Measurements from ENCODE around the gene RBMS3.
"Not testable (repeated sequence)": the region's sequence is repeated elsewhere in the genome, so short reads cannot be mapped to it uniquely, and the experiment has no call there.

The RBMS3 gene

GRCh38 chr3:29313981-29314726 is 33.3 kb downstream of the RBMS3 start:
- Histone ChIP-seq H3K9me3 (ENCODE audit: control insufficient read depth, insufficient read depth, low read length) (no peaks in the 10 kb centered on the region), H3K36me3 (ENCODE audit: control insufficient read depth, insufficient read depth, low read length) (no peaks in the 10 kb centered on the region), H3K9ac (ENCODE audit: low read depth, low read length) (no peak overlapping the region), H3K4me3 (ENCODE audit: low read depth, low read length) (no peak overlapping the region), H3K4me1 (ENCODE audit: control insufficient read depth, insufficient read depth, low read length) (no peaks in the 10 kb centered on the region), H3K27me3 (ENCODE audit: control insufficient read depth, insufficient read depth, low read length) (no peaks in the 10 kb centered on the region)

GRCh38 chr3:29314727-29315088 is 33.8 kb downstream of the RBMS3 start:
- Histone ChIP-seq H3K27me3 (ENCODE audit: control insufficient read depth, insufficient read depth, low read length) (no peaks in the 10 kb centered on the region), H3K36me3 (ENCODE audit: control insufficient read depth, insufficient read depth, low read length) (no peaks in the 10 kb centered on the region), H3K9ac (ENCODE audit: low read depth, low read length) (no peak overlapping the region), H3K9me3 (ENCODE audit: control insufficient read depth, insufficient read depth, low read length) (no peaks in the 10 kb centered on the region), H3K4me1 (ENCODE audit: control insufficient read depth, insufficient read depth, low read length) (no peaks in the 10 kb centered on the region), H3K4me3 (ENCODE audit: low read depth, low read length) (no peak overlapping the region)

- H3K36me3 ChIP-seq (ENCODE audit: control insufficient read depth, insufficient read depth, low read length): no peaks in the 10 kb centered on the region
- H3K27me3 ChIP-seq (ENCODE audit: control insufficient read depth, insufficient read depth, low read length): no peaks in the 10 kb centered on the region
- H3K9me3 ChIP-seq (ENCODE audit: control insufficient read depth, insufficient read depth, low read length): no peaks in the 10 kb centered on the region
- no peak overlapping the region for H3K9ac ChIP-seq (ENCODE audit: low read depth, low read length)
- no peak overlapping the region for H3K4me3 ChIP-seq (ENCODE audit: low read depth, low read length)
- no peaks in the 10 kb centered on the region for H3K4me1 ChIP-seq (ENCODE audit: control insufficient read depth, insufficient read depth, low read length)
Observed at GRCh38 chr3:29317659-29318173, 36.8 kb downstream of the RBMS3 start.

GRCh38 chr3:29318251-29318650 is 37.4 kb downstream of the RBMS3 start:
- Histone ChIP-seq H3K4me1 (ENCODE audit: control insufficient read depth, insufficient read depth, low read length) (no peaks in the 10 kb centered on the region), H3K4me3 (ENCODE audit: low read depth, low read length) (no peak overlapping the region), H3K27me3 (ENCODE audit: control insufficient read depth, insufficient read depth, low read length) (no peaks in the 10 kb centered on the region), H3K9me3 (ENCODE audit: control insufficient read depth, insufficient read depth, low read length) (no peaks in the 10 kb centered on the region), H3K36me3 (ENCODE audit: control insufficient read depth, insufficient read depth, low read length) (no peaks in the 10 kb centered on the region), H3K9ac (ENCODE audit: low read depth, low read length) (no peak overlapping the region)

- no peaks in the 10 kb centered on the region for H3K27me3 ChIP-seq (ENCODE audit: control insufficient read depth, insufficient read depth, low read length)
- H3K4me1 ChIP-seq (ENCODE audit: control insufficient read depth, insufficient read depth, low read length): peaks cover 1% of the 10 kb centered on the region
- no peak overlapping the region for H3K4me3 ChIP-seq (ENCODE audit: low read depth, low read length)
- no peaks in the 10 kb centered on the region for H3K36me3 ChIP-seq (ENCODE audit: control insufficient read depth, insufficient read depth, low read length)
- H3K9ac ChIP-seq (ENCODE audit: low read depth, low read length): no peak overlapping the region
- H3K9me3 ChIP-seq (ENCODE audit: control insufficient read depth, insufficient read depth, low read length): no peaks in the 10 kb centered on the region
Observed at GRCh38 chr3:29319262-29319661, 38.4 kb downstream of the RBMS3 start.

- H3K36me3 ChIP-seq (ENCODE audit: control insufficient read depth, insufficient read depth, low read length): no peaks in the 10 kb centered on the region
- no peaks in the 10 kb centered on the region for H3K9me3 ChIP-seq (ENCODE audit: control insufficient read depth, insufficient read depth, low read length)
- no peaks in the 10 kb centered on the region for H3K27me3 ChIP-seq (ENCODE audit: control insufficient read depth, insufficient read depth, low read length)
- H3K4me1 ChIP-seq (ENCODE audit: control insufficient read depth, insufficient read depth, low read length): peaks cover 2% of the 10 kb centered on the region
- H3K9ac ChIP-seq (ENCODE audit: low read depth, low read length): no peak overlapping the region
- H3K4me3 ChIP-seq (ENCODE audit: low read depth, low read length): no peak overlapping the region
Observed at GRCh38 chr3:29319798-29320197, 38.9 kb downstream of the RBMS3 start.

GRCh38 chr3:29322586-29322985 is 41.7 kb downstream of the RBMS3 start:
- no peaks in the 10 kb centered on the region for H3K9me3 ChIP-seq (ENCODE audit: control insufficient read depth, insufficient read depth, low read length)
- H3K36me3 ChIP-seq (ENCODE audit: control insufficient read depth, insufficient read depth, low read length): no peaks in the 10 kb centered on the region
- no peaks in the 10 kb centered on the region for H3K27me3 ChIP-seq (ENCODE audit: control insufficient read depth, insufficient read depth, low read length)
- H3K4me1 ChIP-seq (ENCODE audit: control insufficient read depth, insufficient read depth, low read length): peaks cover 2% of the 10 kb centered on the region
- no peak overlapping the region for H3K4me3 ChIP-seq (ENCODE audit: low read depth, low read length)
- no peak overlapping the region for H3K9ac ChIP-seq (ENCODE audit: low read depth, low read length)

- H3K36me3 ChIP-seq (ENCODE audit: control insufficient read depth, insufficient read depth, low read length): no peaks in the 10 kb centered on the region
- H3K4me1 ChIP-seq (ENCODE audit: control insufficient read depth, insufficient read depth, low read length): peaks cover 2% of the 10 kb centered on the region
- no peaks in the 10 kb centered on the region for H3K27me3 ChIP-seq (ENCODE audit: control insufficient read depth, insufficient read depth, low read length)
- no peaks in the 10 kb centered on the region for H3K9me3 ChIP-seq (ENCODE audit: control insufficient read depth, insufficient read depth, low read length)
- no peak overlapping the region for H3K9ac ChIP-seq (ENCODE audit: low read depth, low read length)
- H3K4me3 ChIP-seq (ENCODE audit: low read depth, low read length): no peak overlapping the region
Observed at GRCh38 chr3:29324180-29324651, 43.3 kb downstream of the RBMS3 start.

GRCh38 chr3:29326540-29326939 is 45.7 kb downstream of the RBMS3 start:
- not testable (repeated sequence) for H3K9ac ChIP-seq (ENCODE audit: low read depth, low read length); H3K36me3 ChIP-seq (ENCODE audit: control insufficient read depth, insufficient read depth, low read length); H3K4me3 ChIP-seq (ENCODE audit: low read depth, low read length); H3K4me1 ChIP-seq (ENCODE audit: control insufficient read depth, insufficient read depth, low read length); H3K27me3 ChIP-seq (ENCODE audit: control insufficient read depth, insufficient read depth, low read length); H3K9me3 ChIP-seq (ENCODE audit: control insufficient read depth, insufficient read depth, low read length)

- H3K4me1 ChIP-seq (ENCODE audit: control insufficient read depth, insufficient read depth, low read length): no peaks in the 10 kb centered on the region
- H3K9me3 ChIP-seq (ENCODE audit: control insufficient read depth, insufficient read depth, low read length): no peaks in the 10 kb centered on the region
- no peaks in the 10 kb centered on the region for H3K36me3 ChIP-seq (ENCODE audit: control insufficient read depth, insufficient read depth, low read length)
- no peaks in the 10 kb centered on the region for H3K27me3 ChIP-seq (ENCODE audit: control insufficient read depth, insufficient read depth, low read length)
- no peak overlapping the region for H3K4me3 ChIP-seq (ENCODE audit: low read depth, low read length)
- no peak overlapping the region for H3K9ac ChIP-seq (ENCODE audit: low read depth, low read length)
Observed at GRCh38 chr3:29329986-29330890, 49.4 kb downstream of the RBMS3 start.

GRCh38 chr3:29331035-29331434 is 50.2 kb downstream of the RBMS3 start:
- no peak overlapping the region for H3K9ac ChIP-seq (ENCODE audit: low read depth, low read length)
- H3K27me3 ChIP-seq (ENCODE audit: control insufficient read depth, insufficient read depth, low read length): no peaks in the 10 kb centered on the region
- H3K9me3 ChIP-seq (ENCODE audit: control insufficient read depth, insufficient read depth, low read length): no peaks in the 10 kb centered on the region
- H3K4me1 ChIP-seq (ENCODE audit: control insufficient read depth, insufficient read depth, low read length): no peaks in the 10 kb centered on the region
- H3K36me3 ChIP-seq (ENCODE audit: control insufficient read depth, insufficient read depth, low read length): no peaks in the 10 kb centered on the region
- no peak overlapping the region for H3K4me3 ChIP-seq (ENCODE audit: low read depth, low read length)

Data from iPS-15b (cell line).